COLO829 (cell line): ENCODE results near the gene LRRC52.
"Not testable (repeated sequence)": the region's sequence is repeated elsewhere in the genome, so short reads cannot be mapped to it uniquely, and the experiment has no call there.

Experiments
- DNase-seq: peaks from one replicate; pipeline ENCODE4 v3.0.0; 2012; ENCODE audit warnings: low spot score

Gene LRRC52

DNA sequence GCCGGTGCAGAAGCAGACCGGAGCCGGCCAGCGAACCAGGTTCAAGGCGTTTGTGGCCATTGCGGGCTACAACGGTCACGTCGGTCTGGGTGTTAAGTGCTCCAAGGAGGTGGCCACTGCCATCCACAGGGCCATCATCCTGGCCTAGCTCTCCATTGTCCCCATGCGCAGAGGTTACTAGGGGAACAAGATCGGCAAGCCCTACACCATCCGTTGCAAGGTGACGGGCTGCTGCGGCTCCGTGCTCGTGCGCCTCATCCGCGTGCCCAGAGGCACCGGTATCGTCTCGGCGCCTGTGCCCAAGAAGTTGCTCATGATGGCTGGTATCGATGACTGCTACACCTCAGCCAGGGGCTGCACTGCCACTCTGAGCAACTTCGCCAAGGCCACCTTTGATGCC lies 38.1 kb downstream of the LRRC52 start:
- DNase-seq: no peak

DNA sequence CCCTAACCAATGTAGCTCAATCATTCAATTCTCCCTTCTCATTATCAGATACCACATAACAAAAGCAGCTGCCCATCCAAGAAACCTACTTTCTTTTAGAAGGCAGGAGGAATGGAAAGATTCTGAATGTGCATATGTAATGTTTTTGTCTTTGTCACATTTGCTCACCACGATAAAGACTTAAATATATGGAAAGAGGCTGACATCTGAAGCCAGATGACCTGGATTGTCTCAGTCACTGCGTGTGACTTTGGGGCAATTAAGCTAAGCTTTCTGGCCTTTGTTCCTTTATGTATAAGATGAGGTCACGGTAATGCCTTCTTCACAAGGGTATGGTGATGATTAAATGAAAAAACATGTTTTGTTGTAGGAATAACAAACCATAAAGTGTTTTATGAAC lies 42.6 kb downstream of the LRRC52 start:
- DNase-seq: no peak

DNA sequence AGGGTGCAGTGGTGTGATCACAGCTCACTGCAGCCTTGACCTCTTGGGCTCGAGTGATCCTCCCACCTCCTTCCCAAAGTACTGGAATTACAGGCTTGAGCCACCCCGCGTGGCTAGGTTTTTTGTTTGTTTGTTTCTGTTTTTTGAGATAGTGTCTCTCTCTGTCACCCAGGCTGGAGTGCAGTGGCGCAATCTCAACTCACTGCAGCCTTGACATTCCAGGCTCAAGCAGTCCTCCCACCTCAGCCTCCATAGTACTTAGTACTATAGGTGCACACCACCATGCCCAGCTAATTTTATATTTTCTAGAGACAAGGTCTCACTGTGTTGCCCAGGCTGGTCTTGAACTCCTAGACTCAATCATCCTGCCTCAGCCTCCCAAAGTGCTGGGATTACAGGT lies 47.6 kb downstream of the LRRC52 start:
- not testable (repeated sequence) for DNase-seq

DNA sequence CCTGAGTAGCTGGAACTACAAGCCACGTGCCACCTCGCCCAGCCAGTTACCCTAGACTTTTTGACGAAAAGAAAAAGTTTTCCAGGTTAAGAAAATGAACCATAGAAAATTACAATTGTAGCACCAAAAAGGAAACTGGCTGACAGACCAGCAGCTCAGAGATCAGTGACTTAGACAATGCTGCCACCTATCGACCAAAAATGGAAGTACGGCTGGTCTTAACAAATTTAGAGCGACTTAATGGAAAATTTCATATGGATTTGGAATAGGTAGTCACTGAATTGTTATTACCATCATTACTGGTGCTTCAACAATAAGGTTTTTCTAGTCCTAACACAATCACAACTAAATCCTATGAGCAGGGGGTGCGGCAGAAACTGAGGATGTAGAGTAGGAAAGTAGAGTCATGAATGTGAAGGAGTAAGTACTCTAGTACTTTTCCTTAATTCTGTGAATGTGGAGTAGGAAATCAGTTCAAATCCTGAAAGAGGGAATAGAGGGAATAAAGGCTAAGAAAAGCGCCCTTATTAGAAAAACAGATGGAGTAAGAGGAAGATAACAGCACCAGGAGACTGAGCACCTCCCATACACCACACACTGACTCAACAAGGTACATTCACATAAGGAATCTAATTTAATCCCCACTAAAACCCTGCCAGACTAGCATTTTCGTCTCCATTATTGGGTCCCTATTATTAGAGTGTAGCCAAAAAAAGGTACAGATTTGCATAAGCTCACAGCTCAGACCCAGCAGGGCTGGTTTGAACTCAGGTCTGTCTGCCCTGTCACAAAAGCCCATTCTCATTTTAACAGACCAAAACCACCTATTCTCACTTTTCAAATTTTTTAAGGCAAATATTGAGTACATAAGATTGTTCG lies 49.4 kb downstream of the LRRC52 start:
- DNase-seq: peak; percentile 77

- DNase-seq: no peak
These were observed 51.6 kb downstream of the LRRC52 start for GRCh38 chr1:165595246-165595938.

GRCh38 chr1:165597883-165598675 lies 54.3 kb downstream of the LRRC52 start:
- DNase-seq: peak; percentile 95

DNA sequence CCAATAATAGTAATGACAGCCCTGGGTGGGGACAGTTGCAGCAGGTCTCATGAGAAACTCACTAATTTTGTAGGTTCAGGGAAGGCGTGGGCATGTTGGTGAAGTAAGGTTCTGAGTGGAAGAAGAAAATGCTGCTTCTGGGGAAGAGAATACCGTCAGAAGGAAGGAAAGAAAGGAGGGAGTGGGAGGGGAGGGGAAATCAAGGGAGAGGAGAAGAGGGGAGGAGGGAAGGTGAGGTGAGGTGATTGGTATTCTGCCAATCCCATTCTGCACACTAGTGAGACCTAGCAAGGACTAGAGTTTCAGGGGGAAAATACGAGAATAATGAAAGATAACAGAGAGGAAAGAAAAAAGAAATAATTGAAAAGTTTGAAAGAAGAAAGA lies 54.9 kb downstream of the LRRC52 start:
- DNase-seq: no peak

DNA sequence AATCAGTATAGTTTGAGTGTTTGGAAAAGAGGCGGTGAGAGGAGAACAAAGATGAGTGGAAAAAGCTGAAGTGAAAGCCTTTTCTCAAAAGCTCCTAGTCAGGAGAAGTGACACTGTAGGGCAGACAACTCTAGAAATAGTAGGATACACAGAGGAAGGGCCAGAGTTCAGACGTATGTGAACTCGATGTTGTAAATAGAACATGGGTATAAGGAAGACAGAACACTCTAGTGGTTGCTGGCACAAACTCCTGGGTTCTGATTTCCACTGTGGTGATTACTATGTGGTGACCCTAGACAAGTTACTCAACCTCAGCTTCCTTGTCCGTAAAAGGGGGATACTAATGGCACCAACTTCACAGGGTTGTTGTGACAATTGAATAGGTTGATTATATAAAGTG lies 57.0 kb downstream of the LRRC52 start:
- DNase-seq: no peak

DNA sequence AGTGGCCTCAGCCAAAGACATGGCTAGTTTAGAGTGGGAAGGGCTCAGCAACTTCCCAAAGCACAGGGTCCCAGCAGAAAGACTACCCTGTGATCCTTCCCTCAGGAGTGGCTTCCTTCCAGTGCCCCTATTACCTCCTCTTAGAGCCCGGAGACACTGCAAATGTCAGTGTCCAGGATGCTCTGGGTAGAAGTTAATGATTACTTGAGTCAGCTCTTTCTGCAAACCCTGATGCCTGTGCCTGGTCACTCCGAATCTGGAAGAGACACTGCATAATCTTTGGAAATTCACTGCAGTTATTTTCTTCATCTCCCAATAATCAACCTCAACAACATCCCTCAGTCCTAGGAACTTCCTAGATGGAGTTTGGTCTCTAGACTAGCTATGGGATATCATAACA lies 60.0 kb downstream of the LRRC52 start:
- no peak for DNase-seq

DNA sequence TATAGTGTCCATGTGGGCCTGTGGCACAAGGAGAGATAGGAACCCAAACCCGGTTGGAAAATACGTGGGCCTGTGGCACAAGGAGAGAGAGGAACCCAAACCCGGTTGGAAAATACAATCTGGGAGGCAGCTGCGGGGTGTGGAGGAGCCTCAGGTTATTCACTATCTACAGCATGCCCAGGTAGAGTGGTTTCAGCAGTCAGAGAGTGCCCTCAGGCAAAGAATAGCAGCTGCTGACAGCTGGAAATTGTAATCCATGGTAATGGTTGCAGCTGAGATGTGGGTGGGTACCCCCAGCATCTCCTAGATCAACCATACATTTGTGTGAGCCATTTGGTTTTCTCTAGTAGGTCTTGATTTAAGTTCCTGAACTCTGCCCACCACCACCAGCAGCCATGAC lies 61.4 kb downstream of the LRRC52 start:
- no peak for DNase-seq

GRCh38 chr1:165606676-165607075 lies 62.9 kb downstream of the LRRC52 start:
- DNase-seq: not testable (repeated sequence)

DNA sequence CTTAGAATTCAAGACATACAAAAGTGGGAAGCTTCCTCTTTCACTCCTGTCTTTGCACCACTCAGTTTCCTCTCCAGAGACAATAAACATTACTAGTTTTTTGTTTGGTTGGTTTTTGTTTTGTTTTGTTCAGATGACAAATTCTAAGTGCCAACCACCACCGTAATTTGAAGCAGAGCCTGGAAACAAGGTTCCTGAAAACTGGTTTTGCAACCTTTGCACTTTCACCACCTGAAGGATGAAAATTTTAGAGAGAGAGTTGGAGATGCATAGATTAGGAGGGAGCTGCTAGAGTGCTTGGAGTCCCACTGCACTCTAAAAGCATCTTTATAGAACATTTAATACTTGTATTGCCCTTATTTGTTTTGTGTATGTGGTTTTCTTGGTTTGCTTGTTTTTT lies 67.1 kb downstream of the LRRC52 start:
- no peak for DNase-seq

DNA sequence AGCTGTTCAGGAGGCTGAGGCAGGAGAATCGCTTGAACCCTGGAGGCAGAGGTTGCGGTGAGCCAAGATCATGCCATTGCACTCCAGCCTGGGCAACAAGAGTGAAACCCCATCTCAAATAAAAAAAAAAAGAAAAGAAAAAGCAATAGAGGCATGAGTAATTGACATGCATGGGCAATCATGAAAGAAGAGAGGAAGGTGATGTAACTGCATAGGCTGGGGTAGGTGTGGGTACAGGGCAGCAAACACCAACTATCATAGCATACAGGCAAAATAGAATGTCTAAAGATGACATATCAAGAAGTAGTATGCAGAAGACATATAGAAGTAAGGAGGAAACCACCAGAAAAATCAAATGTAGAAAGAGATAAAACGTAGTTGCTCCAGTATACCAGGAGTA lies 68.3 kb downstream of the LRRC52 start:
- DNase-seq: no peak
